H1 (cell line): ENCODE results near the gene ILKAP. TPM values are rescaled to one million over a fixed set of nuclear protein-coding genes. Genes with fewer than 3 reads are reported as not detected.

Experiments
- CTCF ChIA-PET: fragments of 300-600 bp; sonication (Branson Sonifier 250); formaldehyde crosslinking; loops from one replicate; lab custom pipeline; 2021; ENCODE audit not compliant: partially characterized antibody; lab: Charles Lee
- POLR2A ChIA-PET: fragments of 300-600 bp; sonication (Branson Sonifier 250); formaldehyde crosslinking; loops from one replicate; lab custom pipeline; 2021; ENCODE audit warnings: inconsistent platforms; ENCODE audit not compliant: partially characterized antibody; lab: Charles Lee
- DNase-seq, 2 experiments: peaks; one replicate each; pipeline versions ENCODE4 v3.0.0 to v3.0.0-alpha.2; 2010 to 2022; ENCODE audit warnings: low spot score in 2 of 2, low read depth in 1 of 2, mixed read lengths in 1 of 2
- FAIRE-seq: peaks from 2 replicates; lab custom pipeline; 2011; peaks lifted over from hg19 to GRCh38; lab: Jason Lieb, UNC
- H2AFZ ChIP-seq: 2 replicates; pipeline ENCODE4 v1.8.1; 2012; ENCODE audit warnings: low read length, inconsistent platforms
- H2AK5ac ChIP-seq: 2 replicates; pipeline ENCODE4 v1.6.1; 2013; ENCODE audit warnings: low read depth, low read length
- H2BK120ac ChIP-seq: replicated peaks from 2 replicates; pipeline ENCODE3; 2013; ENCODE audit warnings: low read depth, low read length, inconsistent platforms
- H2BK12ac ChIP-seq: 2 replicates; pipeline ENCODE4 v1.6.1; 2013; ENCODE audit warnings: low read depth, low read length
- H2BK15ac ChIP-seq: 2 replicates; pipeline ENCODE4 v1.6.1; 2013; ENCODE audit warnings: low read length
- H2BK20ac ChIP-seq: 2 replicates; pipeline ENCODE4 v1.6.1; 2013; ENCODE audit warnings: low read length
- H2BK5ac ChIP-seq: 2 replicates; pipeline ENCODE4 v1.6.1; 2013; ENCODE audit warnings: low read depth, low read length
- H3K14ac ChIP-seq: 2 replicates; pipeline ENCODE4 v1.6.1; 2013; ENCODE audit warnings: inconsistent platforms; ENCODE audit not compliant: insufficient read length
- H3K18ac ChIP-seq: 2 replicates; pipeline ENCODE4 v1.6.1; 2013; ENCODE audit warnings: low read length; ENCODE audit errors: extremely low read depth
- H3K23ac ChIP-seq: 2 replicates; pipeline ENCODE4 v1.6.1; 2013; ENCODE audit warnings: inconsistent platforms; ENCODE audit not compliant: insufficient read length
- H3K23me2 ChIP-seq: 2 replicates; pipeline ENCODE4 v1.6.1; 2013; ENCODE audit warnings: low read depth, low read length
- H3K27ac ChIP-seq: 2 replicates; pipeline ENCODE4 v1.6.1; 2011; ENCODE audit warnings: low read depth, low read length, inconsistent platforms
- H3K27me3 ChIP-seq, 4 experiments: replicated peaks in 1 of 4; 1 replicate in 1 of 4; 2 replicates in 3 of 4; pipeline versions ENCODE4 v1.6.1 to v1.8.1; 2011 to 2013; ENCODE audit warnings: low read length in 3 of 4, mild to moderate bottlenecking in 3 of 4, inconsistent platforms in 2 of 4, mixed read lengths in 2 of 4, moderate library complexity in 1 of 4; ENCODE audit not compliant: control insufficient read depth in 3 of 4, insufficient read depth in 3 of 4; ENCODE audit errors: extremely low read depth in 1 of 4
- H3K36me3 ChIP-seq, 4 experiments: 2 replicates each; pipeline versions ENCODE4 v1.6.1 to v1.8.1; 2011 to 2013; ENCODE audit warnings: mild to moderate bottlenecking in 4 of 4, low read length in 3 of 4, moderate library complexity in 2 of 4, control low read depth in 1 of 4, inconsistent platforms in 1 of 4; ENCODE audit not compliant: insufficient read depth in 4 of 4, control insufficient read depth in 2 of 4
- H3K4ac ChIP-seq: replicated peaks from 2 replicates; pipeline ENCODE3; 2013; ENCODE audit warnings: low read length, low read depth, mixed read lengths, inconsistent platforms; ENCODE audit not compliant: insufficient read length
- H3K4me1 ChIP-seq, 4 experiments: replicated peaks in 1 of 4; 1 replicate in 1 of 4; 2 replicates in 3 of 4; pipeline versions ENCODE4 v1.6.1 to v1.8.1; 2011 to 2013; ENCODE audit warnings: low read length in 3 of 4, inconsistent platforms in 2 of 4, mixed read lengths in 1 of 4; ENCODE audit not compliant: insufficient read depth in 4 of 4, control insufficient read depth in 3 of 4
- H3K4me2 ChIP-seq, 2 experiments: 2 replicates each; pipeline versions ENCODE4 v1.6.1 to v1.8.1; 2011 to 2013; ENCODE audit warnings: low read depth in 2 of 2, low read length in 2 of 2, control low read depth in 1 of 2, inconsistent platforms in 1 of 2, mild to moderate bottlenecking in 1 of 2; ENCODE audit not compliant: insufficient read depth in 1 of 2
- H3K4me3 ChIP-seq, 4 experiments: fragments of 200-600, 300-600 bp in 1 of 4; sonication (generic), shearing (Covaris generic), sonication (Bioruptor Twin) in 1 of 4; 2 replicates each; pipeline versions ENCODE4 v1.5.1 to v1.8.1; 2011 to 2016; ENCODE audit warnings: low read length in 4 of 4, low read depth in 3 of 4, control low read depth in 2 of 4, inconsistent platforms in 2 of 4, mild to moderate bottlenecking in 2 of 4, mixed read lengths in 1 of 4, moderate library complexity in 1 of 4; ENCODE audit not compliant: insufficient read depth in 2 of 4; ENCODE audit errors: extremely low read depth in 1 of 4
- H3K56ac ChIP-seq: replicated peaks from 2 replicates; pipeline ENCODE3; 2013; ENCODE audit warnings: low read depth, mild to moderate bottlenecking, mixed read lengths, low read length, inconsistent platforms; ENCODE audit not compliant: insufficient read length
- H3K79me1 ChIP-seq: 2 replicates; pipeline ENCODE4 v1.6.1; 2013; ENCODE audit warnings: low read depth, low read length, control low read depth
- H3K79me2 ChIP-seq, 2 experiments: 2 replicates each; pipeline versions ENCODE4 v1.6.1 to v1.8.1; 2012 to 2013; ENCODE audit warnings: low read length in 2 of 2, mild to moderate bottlenecking in 2 of 2, inconsistent platforms in 1 of 2; ENCODE audit not compliant: insufficient read depth in 2 of 2, control insufficient read depth in 1 of 2
- H3K9ac ChIP-seq, 4 experiments: replicated peaks in 1 of 4; 1 replicate in 1 of 4; 2 replicates in 3 of 4; pipeline versions ENCODE4 v1.6.1 to v1.8.1; 2011 to 2013; ENCODE audit warnings: low read depth in 3 of 4, low read length in 3 of 4, control low read depth in 2 of 4, mild to moderate bottlenecking in 2 of 4, moderate library complexity in 2 of 4, inconsistent platforms in 1 of 4; ENCODE audit errors: extremely low read depth in 1 of 4
- H3K9me3 ChIP-seq, 2 experiments: 2 replicates each; pipeline versions ENCODE4 v1.6.1 to v1.8.1; 2012 to 2013; ENCODE audit warnings: mild to moderate bottlenecking in 2 of 2, moderate library complexity in 2 of 2, control low read depth in 1 of 2, inconsistent platforms in 1 of 2, low read depth in 1 of 2, low read length in 1 of 2, mixed read lengths in 1 of 2; ENCODE audit not compliant: insufficient read depth in 2 of 2
- H4K20me1 ChIP-seq, 2 experiments: replicated peaks in 1 of 2; 2 replicates each; pipeline versions ENCODE3 to v1.8.1; 2011 to 2013; ENCODE audit warnings: inconsistent platforms in 2 of 2, low read length in 2 of 2, mild to moderate bottlenecking in 1 of 2; ENCODE audit not compliant: insufficient read depth in 2 of 2, control insufficient read depth in 1 of 2
- H4K5ac ChIP-seq: 2 replicates; pipeline ENCODE4 v1.6.1; 2013; ENCODE audit warnings: low read length, low read depth, mixed read lengths, inconsistent platforms; ENCODE audit not compliant: insufficient read length
- H4K8ac ChIP-seq: 2 replicates; pipeline ENCODE4 v1.8.0; 2013; ENCODE audit warnings: mild to moderate bottlenecking, moderate library complexity, low read length, inconsistent platforms; ENCODE audit not compliant: insufficient read depth; ENCODE audit errors: extremely low read depth
- H4K91ac ChIP-seq: replicated peaks from 2 replicates; pipeline ENCODE3; 2013; ENCODE audit warnings: low read length, mixed read lengths, inconsistent platforms; ENCODE audit not compliant: insufficient read length
- ASH2L ChIP-seq: fragments of 200-600, 300-600 bp; sonication (generic); IDR thresholded peaks from one replicate; pipeline ENCODE4 v1.7.1; 2017; ENCODE audit warnings: low read length
- CEBPB ChIP-seq: IDR thresholded peaks from 2 replicates; pipeline ENCODE4 v1.6.1; 2012; ENCODE audit warnings: low read depth, low read length
- CHD2 ChIP-seq: IDR thresholded peaks from 2 replicates; pipeline ENCODE4 v1.6.1; 2012; ENCODE audit warnings: low read length, improper control_type of control experiment
- CTBP2 ChIP-seq: IDR thresholded peaks from 2 replicates; pipeline ENCODE4 v1.7.0; 2011; ENCODE audit warnings: borderline replicate concordance, mild to moderate bottlenecking, moderate library complexity, mixed read lengths, low read length; ENCODE audit not compliant: insufficient read depth, insufficient read length
- EZH2 ChIP-seq: fragments of 200-600 bp; sonication (generic); IDR thresholded peaks from 2 replicates; pipeline ENCODE4 v1.7.1; 2012; ENCODE audit warnings: low read depth, mild to moderate bottlenecking, moderate library complexity, low read length, inconsistent platforms; ENCODE audit not compliant: severe bottlenecking
- KDM1A ChIP-seq: fragments of 200-600, 300-600 bp; sonication (generic); IDR thresholded peaks from 2 replicates; pipeline ENCODE4 v1.7.1; 2016; ENCODE audit warnings: mild to moderate bottlenecking, low read length, borderline replicate concordance
- RNF2 ChIP-seq: fragments of 200-900, 300-1000 bp; sonication (generic); IDR thresholded peaks from 2 replicates; pipeline ENCODE4 v1.7.1; 2016; ENCODE audit warnings: borderline replicate concordance, low read depth, mild to moderate bottlenecking, antibody characterized with exemption, low read length; ENCODE audit not compliant: poor library complexity, severe bottlenecking; ENCODE audit errors: missing control alignments
- RXRA ChIP-seq: IDR thresholded peaks from 2 replicates; pipeline ENCODE4 v1.6.1; 2011; ENCODE audit warnings: low read depth, mild to moderate bottlenecking, low read length, moderate library complexity; ENCODE audit not compliant: insufficient read depth
- YY1 ChIP-seq: IDR thresholded peaks from 2 replicates; pipeline ENCODE4 v1.6.1; 2011; ENCODE audit warnings: low read depth, mild to moderate bottlenecking, low read length
- WGBS, 2 experiments: shearing (Covaris generic) in 1 of 2; methylation state at CpG; one replicate each; pipeline versions ENCODE4 v1.1.6 to v1.1.7; 2013 to 2015; ENCODE audit warnings: low lambda C conversion rate in 2 of 2, mixed read lengths in 2 of 2, inconsistent platforms in 1 of 2, low coverage in 1 of 2, missing lambda C conversion rate in 1 of 2; ENCODE audit not compliant: insufficient replicate concordance in 2 of 2, insufficient coverage in 1 of 2, insufficient read length in 1 of 2; ENCODE audit errors: extremely low coverage in 1 of 2, missing lambda C conversion rate in 1 of 2; 5-methylcytosine and 5-hydroxymethylcytosine counted together
- polyA plus RNA-seq, 7 experiments: library from polyadenylated mRNA; depleted of rRNA in 3 of 7; stranded (reverse) in 5 of 7; unstranded in 2 of 7; fragments of >200 nt in 5 of 7; fragments of 200-250 nt in 2 of 7; gene quantifications; 1 replicate in 5 of 7; 2 replicates in 1 of 7; 4 replicates in 1 of 7; pipeline versions ENCODE4 v1.2.1 to v1.2.3, GENCODE V29; 2011 to 2013; ENCODE audit warnings: missing spikeins in 2 of 7, mixed read lengths in 2 of 7
- total RNA-seq: library from RNA; stranded (reverse); fragmentation: NEBNext Ultra II Directional; extraction: Animal tissue kit (Norgen Biotek cat#: 25700); gene quantifications from 2 replicates; pipeline ENCODE4 v1.2.1, GENCODE V29; 2021
- TF ChIP-seq, protein P1 (sequence below): IDR thresholded peaks from 2 replicates; pipeline ENCODE4 v1.6.1; 2011; ENCODE audit warnings: low read depth, mild to moderate bottlenecking, low read length; ENCODE audit not compliant: insufficient read depth

The ILKAP gene
- total and polyA plus RNA-seq, 2 of the 8 experiments (the other 6 are each of a cell fraction or from before 2014, with no cell fraction given), result 23.5 to 33.8 TPM

DNA sequence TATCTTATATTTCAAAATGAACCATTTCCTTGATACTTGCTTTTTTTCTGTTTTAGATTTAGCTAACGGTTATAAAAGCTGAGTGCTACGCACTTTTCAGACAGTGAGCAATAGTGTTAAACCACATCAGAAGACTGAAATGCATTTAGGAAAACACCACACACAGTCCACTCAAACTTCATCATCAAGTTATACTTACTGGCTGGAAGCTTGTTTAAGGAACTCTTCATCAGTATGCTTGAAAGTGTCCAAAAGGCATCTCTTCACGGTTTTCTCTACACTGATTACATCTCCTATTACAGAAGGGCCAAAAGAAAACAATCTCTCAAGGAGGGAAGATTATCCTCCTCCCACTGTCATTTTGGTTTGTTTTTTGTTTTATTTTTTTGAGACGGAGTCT, 19.7 kb downstream of the ILKAP start:
- ChIA-PET POLR2A (no interaction called here), CTCF (interaction anchor here (0.5 to 1.0 kb wide), 6 partner anchors 10 to 409 kb away, joined by 3 to 5 read pairs (median 3); no protein-coding TSS in a partner anchor)
- no peak for FAIRE-seq
- Histone ChIP-seq H3K14ac (no peak overlapping the region), H4K20me1 (peaks cover 3 to 11% of the 10 kb centered on the region in 2 experiments), H2BK120ac (no peak overlapping the region), H3K56ac (no peak overlapping the region), H4K91ac (no peak overlapping the region), H2AFZ (no peak overlapping the region), H3K79me2 (no peaks in the 10 kb centered on the region), H3K79me1 (0 out of 2 replicates have a peak, but pooled peaks cover 2% of the 10 kb centered on the region), H3K4ac (no peak overlapping the region), H3K27me3 (no peaks in the 10 kb centered on the region), H3K18ac (no peak overlapping the region), H3K9me3 (no peaks in the 10 kb centered on the region), H2BK12ac (no peak overlapping the region), H2AK5ac (no peak overlapping the region), H3K27ac (no peak overlapping the region), H2BK5ac (no peak overlapping the region), H3K23me2 (no peaks in the 10 kb centered on the region), H3K9ac (no peak overlapping the region), H3K4me1 (no peaks in the 10 kb centered on the region), H3K23ac (no peak overlapping the region), H4K5ac (no peak overlapping the region), H3K4me3 (no peak overlapping the region), H4K8ac (no peak overlapping the region), H3K36me3 (peaks cover 29 to 89% (median 67%) of the 10 kb centered on the region in 4 experiments), H2BK20ac (no peak overlapping the region), H2BK15ac (no peak overlapping the region), H3K4me2 (no peak overlapping the region)
- no peak for DNase-seq
- WGBS, 2 experiments, result 89% methylated on average over 4 of the region's 4 CpGs; no CpG with 5 or more reads in 1 of the 2 experiments
- TF ChIP-seq RXRA (no peak), CHD2 (no peak), EZH2 (no peak), CTBP2 (no peak), CEBPB (no peak), YY1 (no peak), KDM1A (no peak), RNF2 (no peak), ASH2L (no peak)
- TF ChIP-seq, protein P1, sequence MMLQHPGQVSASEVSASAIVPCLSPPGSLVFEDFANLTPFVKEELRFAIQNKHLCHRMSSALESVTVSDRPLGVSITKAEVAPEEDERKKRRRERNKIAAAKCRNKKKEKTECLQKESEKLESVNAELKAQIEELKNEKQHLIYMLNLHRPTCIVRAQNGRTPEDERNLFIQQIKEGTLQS, result no peak
